Keratinocyte (primary cell): ENCODE measurements around the gene ZNF831. TPM values are rescaled to one million over a fixed set of nuclear protein-coding genes. Genes with fewer than 3 reads are reported as not detected.

Source experiments
- DNase-seq: peaks from one replicate; pipeline ENCODE4 v3.0.0-alpha.2; 2011; ENCODE audit warnings: low read depth, missing footprints, low spot score
- FAIRE-seq: peaks from 2 replicates; lab custom pipeline; 2011; peaks lifted over from hg19 to GRCh38; lab: Jason Lieb, UNC
- H2AFZ ChIP-seq: 2 replicates; pipeline ENCODE4 v1.6.0; 2012; ENCODE audit warnings: low read length, control low read depth, inconsistent platforms; ENCODE audit not compliant: control insufficient read depth
- H3K27ac ChIP-seq: 2 replicates; pipeline ENCODE4 v1.5.1; 2011; ENCODE audit warnings: low read length; ENCODE audit not compliant: control insufficient read depth, insufficient read depth
- H3K27me3 ChIP-seq: 3 replicates; pipeline ENCODE4 v1.6.0; 2011; ENCODE audit warnings: low read length; ENCODE audit not compliant: control insufficient read depth, insufficient read depth; ENCODE audit errors: extremely low read depth
- H3K36me3 ChIP-seq, 2 experiments: 2 replicates in 1 of 2; 3 replicates in 1 of 2; pipeline ENCODE4 v1.5.1; 2011; ENCODE audit warnings: low read length in 2 of 2, mild to moderate bottlenecking in 1 of 2; ENCODE audit not compliant: control insufficient read depth in 2 of 2, insufficient read depth in 2 of 2; ENCODE audit errors: extremely low read depth in 1 of 2
- H3K4me1 ChIP-seq: 3 replicates; pipeline ENCODE4 v1.5.1; 2011; ENCODE audit warnings: low read length; ENCODE audit not compliant: control insufficient read depth, insufficient read depth; ENCODE audit errors: extremely low read depth
- H3K4me2 ChIP-seq: 3 replicates; pipeline ENCODE4 v1.6.0; 2011; ENCODE audit warnings: low read depth, low read length; ENCODE audit not compliant: control insufficient read depth, insufficient read depth; ENCODE audit errors: extremely low read depth
- H3K4me3 ChIP-seq, 3 experiments: fragments of 200-600 bp in 1 of 3; sonication (generic) in 1 of 3; 2 replicates in 2 of 3; 3 replicates in 1 of 3; pipeline ENCODE4 v1.5.1; 2011 to 2016; ENCODE audit warnings: low read length in 3 of 3, mild to moderate bottlenecking in 3 of 3, control low read depth in 2 of 3, inconsistent platforms in 1 of 3, low read depth in 1 of 3, mixed read lengths in 1 of 3, mixed run types in 1 of 3, moderate library complexity in 1 of 3; ENCODE audit not compliant: control insufficient read depth in 2 of 3, insufficient read depth in 2 of 3; ENCODE audit errors: extremely low read depth in 1 of 3
- H3K79me2 ChIP-seq: 2 replicates; pipeline ENCODE4 v1.6.0; 2012; ENCODE audit warnings: low read length; ENCODE audit not compliant: control insufficient read depth, insufficient read depth
- H3K9ac ChIP-seq: 3 replicates; pipeline ENCODE4 v1.6.0; 2011; ENCODE audit warnings: low read length; ENCODE audit not compliant: control insufficient read depth, insufficient read depth; ENCODE audit errors: extremely low read depth
- H3K9me1 ChIP-seq: 3 replicates; pipeline ENCODE4 v1.6.0; 2011; ENCODE audit warnings: low read length; ENCODE audit not compliant: control insufficient read depth, insufficient read depth; ENCODE audit errors: extremely low read depth
- H3K9me3 ChIP-seq: 2 replicates; pipeline ENCODE4 v1.5.1; 2012; ENCODE audit warnings: low read depth, low read length; ENCODE audit not compliant: control insufficient read depth
- H4K20me1 ChIP-seq: 3 replicates; pipeline ENCODE4 v1.6.0; 2011; ENCODE audit warnings: low read length; ENCODE audit not compliant: control insufficient read depth, insufficient read depth; ENCODE audit errors: extremely low read depth
- CTCF ChIP-seq, 3 experiments: IDR thresholded peaks in 1 of 3; conservative IDR thresholded peaks in 1 of 3; optimal IDR thresholded peaks in 1 of 3; 2 replicates in 2 of 3; 3 replicates in 1 of 3; pipeline versions ENCODE3 to v1.5.1; 2011; ENCODE audit warnings: low read length in 3 of 3, mild to moderate bottlenecking in 3 of 3, moderate library complexity in 2 of 3, control low read depth in 1 of 3, inconsistent platforms in 1 of 3; ENCODE audit not compliant: insufficient read depth in 2 of 3; ENCODE audit errors: extremely low read depth in 1 of 3
- EZH2 ChIP-seq: IDR thresholded peaks from one replicate; pipeline ENCODE4 v1.6.1; 2012; ENCODE audit warnings: inconsistent platforms, mild to moderate bottlenecking, low read length, moderate library complexity
- dilution Hi-C: fragments of 300-500 bp; cut with MboI; formaldehyde crosslinking; loops from one replicate; pipeline ENCODE4 v1.7.0; 2020; ENCODE audit warnings: low sequenced_read_pairs; ENCODE audit not compliant: extremely low pct_ligation_motif_present
- polyA plus RNA-seq, 5 experiments: library from polyadenylated mRNA; depleted of rRNA in 3 of 5; stranded (reverse) in 3 of 5; stranded (forward) in 1 of 5; unstranded in 1 of 5; fragments of >200 nt; gene quantifications; 1 replicate in 1 of 5; 2 replicates in 3 of 5; 3 replicates in 1 of 5; pipeline versions ENCODE4 v1.2.1 to v1.2.3, GENCODE V29; 2011 to 2012; ENCODE audit warnings: missing spikeins in 2 of 5, low read depth in 1 of 5, low replicate concordance in 1 of 5

ZNF831 gene
- polyA plus RNA-seq, 1 donor (not counting 4 experiments of a cell fraction or from before 2014, with no cell fraction given): not detected

- Histone ChIP-seq H3K4me2 (no peak overlapping the region), H3K9me1 (no peaks in the 10 kb centered on the region), H3K4me1 (no peaks in the 10 kb centered on the region), H3K27me3 (no peaks in the 10 kb centered on the region), H3K9me3 (no peaks in the 10 kb centered on the region), H3K36me3 (no peaks in the 10 kb centered on the region), H3K27ac (no peak overlapping the region), H4K20me1 (no peaks in the 10 kb centered on the region), H3K9ac (no peak overlapping the region), H2AFZ (no peak overlapping the region), H3K4me3 (no peak overlapping the region), H3K79me2 (no peaks in the 10 kb centered on the region)
- dilution Hi-C loops: no loop called here
- TF ChIP-seq EZH2 (no peak), CTCF (optimal IDR thresholded peaks at IDR 0.05 in 1 of 3, IDR thresholded peaks at IDR 0.05 in 1 of 3, conservative IDR thresholded peaks at IDR 0.05 in 1 of 3; ENCODE audit: extremely low read depth in 1 of 3, insufficient read depth in 2 of 3, low read length in 3 of 3) (no peak)
- DNase-seq (no peak), FAIRE-seq (no peak)
These were observed 29.4 kb upstream of the ZNF831 start for GRCh38 chr20:59134182-59134581.

DNA sequence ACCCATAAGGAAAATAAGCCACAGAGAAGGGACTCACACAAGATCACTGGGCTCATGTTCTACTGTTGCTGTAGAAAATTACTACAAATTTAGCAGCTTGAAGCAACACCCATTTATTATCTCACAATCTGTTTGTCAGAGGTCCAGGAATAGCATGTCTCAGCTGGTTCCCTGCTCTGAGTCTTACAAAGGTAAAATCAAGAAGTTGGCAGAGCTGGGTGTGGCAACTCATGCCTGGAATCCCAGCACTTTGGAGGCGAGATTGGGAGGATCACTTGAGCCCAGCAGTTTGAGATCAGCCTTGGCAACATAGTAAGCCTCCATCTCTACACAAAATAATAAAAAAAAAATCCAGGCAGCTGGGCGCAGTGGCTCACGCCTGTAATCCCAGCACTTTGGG is 28.5 kb upstream of the ZNF831 start:
- DNase-seq (no peak), FAIRE-seq (peak; percentile 81)
- no peak overlapping the region for H3K4me3 ChIP-seq
- no peak overlapping the region for H3K27ac ChIP-seq
- H2AFZ ChIP-seq: no peak overlapping the region
- no peaks in the 10 kb centered on the region for H3K79me2 ChIP-seq
- no peaks in the 10 kb centered on the region for H3K9me1 ChIP-seq
- no peaks in the 10 kb centered on the region for H3K27me3 ChIP-seq
- H3K4me1 ChIP-seq: no peaks in the 10 kb centered on the region
- no peak overlapping the region for H3K9ac ChIP-seq
- dilution Hi-C loops: no loop called here
- H3K9me3 ChIP-seq: no peaks in the 10 kb centered on the region
- no peaks in the 10 kb centered on the region for H3K36me3 ChIP-seq
- TF ChIP-seq EZH2: no peak
- no peak for TF ChIP-seq CTCF (optimal IDR thresholded peaks at IDR 0.05 in 1 of 3, IDR thresholded peaks at IDR 0.05 in 1 of 3, conservative IDR thresholded peaks at IDR 0.05 in 1 of 3; ENCODE audit: extremely low read depth in 1 of 3, insufficient read depth in 2 of 3, low read length in 3 of 3)
- H3K4me2 ChIP-seq: no peak overlapping the region
- no peaks in the 10 kb centered on the region for H4K20me1 ChIP-seq
